Body of pancreas (tissue), 4 donors: ENCODE measurements around the gene KCNAB2. TPM values are rescaled to one million over a fixed set of nuclear protein-coding genes. Genes with fewer than 3 reads are reported as not detected.
"Not testable (repeated sequence)": the region's sequence is repeated elsewhere in the genome, so short reads cannot be mapped to it uniquely, and the experiment has no call there.

Experiments used
- ATAC-seq: fragments of 150-250 bp; one replicate; pipeline ENCODE4 v1.9.1; 2016
- DNase-seq, 4 donors: peaks; one replicate each; pipeline ENCODE4 v3.0.0-alpha.2; 2019
- H3K27ac ChIP-seq, 4 donors: fragments of 200-600 bp; sonication (generic); 1 replicate in 3 of 4; 2 replicates in 1 of 4; pipeline versions ENCODE4 v1.5.1 to v1.6.1; 2016 to 2019; ENCODE audit warnings: mild to moderate bottlenecking in 1 of 4, mixed read lengths in 1 of 4, moderate library complexity in 1 of 4
- H3K27me3 ChIP-seq, 2 donors: fragments of 200-600 bp; sonication (generic); one replicate each; pipeline ENCODE4 v1.6.0; 2016; ENCODE audit warnings: mild to moderate bottlenecking in 1 of 2
- H3K36me3 ChIP-seq, 2 donors: fragments of 200-600 bp; sonication (generic); replicated peaks in 1 of 2; 2 replicates each; pipeline ENCODE4 v1.5.1; 2016; ENCODE audit warnings: low read depth in 2 of 2; ENCODE audit not compliant: insufficient read depth in 1 of 2
- H3K4me1 ChIP-seq: fragments of 200-600 bp; sonication (generic); one replicate; pipeline ENCODE4 v1.6.0; 2016
- H3K4me3 ChIP-seq, 2 donors: fragments of 200-600 bp; sonication (generic); 1 replicate in 1 of 2; 2 replicates in 1 of 2; pipeline ENCODE4 v1.5.1; 2016 to 2019
- H3K9me3 ChIP-seq, 3 donors: fragments of 200-600 bp; sonication (generic); 1 replicate in 2 of 3; 2 replicates in 1 of 3; pipeline ENCODE4 v1.5.1; 2016
- CTCF ChIP-seq, 7 experiments: fragments of 450-650 bp in 4 of 7; fragments of 200-600 bp in 3 of 7; sonication (generic) in 3 of 7; IDR thresholded peaks; one replicate each; pipeline ENCODE4 v1.5.1; 2016 to 2019; ENCODE audit warnings: antibody characterized with exemption in 7 of 7
- POLR2A ChIP-seq, 3 donors: fragments of 450-650 bp; IDR thresholded peaks; one replicate each; pipeline ENCODE4 v1.6.1; 2016; ENCODE audit warnings: antibody characterized with exemption in 3 of 3, mild to moderate bottlenecking in 2 of 3
- WGBS, 2 donors: methylation state at CpG; one replicate each; pipeline ENCODE4 v1.1.5; 2017; 5-methylcytosine and 5-hydroxymethylcytosine counted together
- intact Hi-C: fragments of 100-400 bp; cut with DNase I; formaldehyde crosslinking; loops from one replicate; pipeline ENCODE4 v1.15.1; 2023
- total RNA-seq, 2 donors: library from RNA; depleted of rRNA; stranded (reverse); fragments of >200 nt; gene quantifications; one replicate each; pipeline ENCODE4 v1.1.0, GENCODE V29; 2016

Gene KCNAB2
- total RNA-seq, 2 donors from 2014 or later: 4.6 to 7.0 TPM

GRCh38 chr1:6074192-6074901 lies 28.7 kb downstream of the KCNAB2 start:
- no peaks in the 10 kb centered on the region for H3K36me3 ChIP-seq
- TF ChIP-seq POLR2A (IDR thresholded peaks at IDR 0.05) (no peak), CTCF (IDR thresholded peaks at IDR 0.05) (no peak)
- no peaks in the 10 kb centered on the region for H3K27me3 ChIP-seq
- DNase-seq (no peak), ATAC-seq (no peak)
- no peak overlapping the region for H3K27ac ChIP-seq
- H3K4me3 ChIP-seq: no peak overlapping the region
- H3K9me3 ChIP-seq: no peaks in the 10 kb centered on the region
- H3K4me1 ChIP-seq: no peaks in the 10 kb centered on the region
- intact Hi-C loops: no loop called here
- whole genome bisulfite sequencing, 2 donors: 87 to 92% methylated on average over 21 of the region's 21 CpGs

GRCh38 chr1:6075748-6076147 lies 30.1 kb downstream of the KCNAB2 start:
- ATAC-seq: no peak
- Histone ChIP-seq H3K4me3 (no peak overlapping the region), H3K36me3 (no peaks in the 10 kb centered on the region), H3K9me3 (no peaks in the 10 kb centered on the region), H3K27ac (no peak overlapping the region), H3K27me3 (no peaks in the 10 kb centered on the region), H3K4me1 (no peaks in the 10 kb centered on the region)
- TF ChIP-seq POLR2A (IDR thresholded peaks at IDR 0.05): no peak
- no peak for TF ChIP-seq CTCF (IDR thresholded peaks at IDR 0.05)
- DNase-seq: no peak
- WGBS, 2 donors: 83% methylated on average over 3 of the region's 3 CpGs
- intact Hi-C loops: no loop called here

- H3K27me3 ChIP-seq, H3K9me3 ChIP-seq, H3K36me3 ChIP-seq, H3K4me1 ChIP-seq, intact Hi-C loops, DNase-seq, ATAC-seq, H3K4me3 ChIP-seq, H3K27ac ChIP-seq: not testable (repeated sequence)
- WGBS, 2 donors: 68 to 73% methylated on average over 8 of the region's 8 CpGs
Measured at GRCh38 chr1:6077061-6077460, 31.4 kb downstream of the KCNAB2 start.

- intact Hi-C loops: no loop called here
- no peak for ATAC-seq
- Histone ChIP-seq H3K27ac (no peak overlapping the region), H3K27me3 (no peaks in the 10 kb centered on the region), H3K4me3 (no peak overlapping the region), H3K36me3 (no peaks in the 10 kb centered on the region), H3K9me3 (no peaks in the 10 kb centered on the region), H3K4me1 (no peaks in the 10 kb centered on the region)
- 44 to 71% methylated on average over 4 to 19 of the region's 19 CpGs for WGBS, 2 donors
- no peak for TF ChIP-seq CTCF (IDR thresholded peaks at IDR 0.05)
- no peak for TF ChIP-seq POLR2A (IDR thresholded peaks at IDR 0.05)
- DNase-seq: no peak
Measured at GRCh38 chr1:6077506-6077905, 31.8 kb downstream of the KCNAB2 start.

- intact Hi-C loops: no loop called here
- no peaks in the 10 kb centered on the region for H3K27me3 ChIP-seq
- no peak overlapping the region for H3K27ac ChIP-seq
- no peaks in the 10 kb centered on the region for H3K36me3 ChIP-seq
- no peak for DNase-seq
- ATAC-seq: no peak
- no peaks in the 10 kb centered on the region for H3K9me3 ChIP-seq
- no peak overlapping the region for H3K4me3 ChIP-seq
- WGBS, 2 donors: 77 to 79% methylated on average over 12 to 15 of the region's 16 CpGs
- no peaks in the 10 kb centered on the region for H3K4me1 ChIP-seq
- TF ChIP-seq CTCF (IDR thresholded peaks at IDR 0.05) (no peak), POLR2A (IDR thresholded peaks at IDR 0.05) (no peak)
Measured at GRCh38 chr1:6077919-6078318, 32.2 kb downstream of the KCNAB2 start.
